Hematopoietic multipotent progenitor cell treated with erythropoietin and hydrocortisone succinate and interleukin-3 and kit ligand, for 15 days (in vitro differentiated cells): ENCODE results near the gene TLCD2.
"Not testable (repeated sequence)": the region's sequence is repeated elsewhere in the genome, so short reads cannot be mapped to it uniquely, and the experiment has no call there.

Source experiments
- DNase-seq: peaks from one replicate; pipeline ENCODE4 v3.0.0-alpha.2; 2015; ENCODE audit warnings: low spot score

The TLCD2 gene

GRCh38 chr17:1709971-1710806 is at the start of gene TLCD2:
Gene TLCD2, minus strand, starts transcription at chr17:1710377. Its CDS starts 135 bp downstream, at chr17:1710242.
- no peak for DNase-seq

GRCh38 chr17:1759529-1759928 is 49.4 kb upstream of the TLCD2 start:
- no peak for DNase-seq

GRCh38 chr17:1758807-1759206 is 48.6 kb upstream of the TLCD2 start:
- no peak for DNase-seq

- DNase-seq: no peak
These were observed 45.7 kb upstream of the TLCD2 start for GRCh38 chr17:1755827-1756262.

GRCh38 chr17:1755252-1755826 is 45.2 kb upstream of the TLCD2 start:
- no peak for DNase-seq

- DNase-seq: no peak
These were observed 44.4 kb upstream of the TLCD2 start for GRCh38 chr17:1754430-1755112.

GRCh38 chr17:1753767-1754429 is 43.7 kb upstream of the TLCD2 start:
- no peak for DNase-seq

- no peak for DNase-seq
These were observed 42.5 kb upstream of the TLCD2 start for GRCh38 chr17:1752425-1753262.

- DNase-seq: no peak
These were observed 40.5 kb upstream of the TLCD2 start for GRCh38 chr17:1750628-1751027.

- DNase-seq: no peak
These were observed 36.9 kb upstream of the TLCD2 start for GRCh38 chr17:1746975-1747543.

GRCh38 chr17:1745513-1746020 is 35.4 kb upstream of the TLCD2 start:
- DNase-seq: no peak

- no peak for DNase-seq
These were observed 34.7 kb upstream of the TLCD2 start for GRCh38 chr17:1744551-1745512.

- no peak for DNase-seq
These were observed 32.9 kb upstream of the TLCD2 start for GRCh38 chr17:1743088-1743439.

GRCh38 chr17:1742371-1743087 is 32.4 kb upstream of the TLCD2 start, which contains the start of gene SERPINF2:
Gene SERPINF2, plus strand, starts transcription at chr17:1742871. Its CDS starts 2,125 bp downstream, at chr17:1744996.
- DNase-seq: no peak

- DNase-seq: not testable (repeated sequence)
These were observed 31.7 kb upstream of the TLCD2 start for GRCh38 chr17:1741899-1742298.

- no peak for DNase-seq
These were observed 27.5 kb upstream of the TLCD2 start for GRCh38 chr17:1737531-1738291.

- DNase-seq: peak; percentile 55
These were observed 26.4 kb upstream of the TLCD2 start for GRCh38 chr17:1736348-1737281.
